A549 (cell line): ENCODE results near the gene IFI27L2.

Experiments
- MAX ChIP-seq: IDR thresholded peaks from 2 replicates; pipeline ENCODE4 v1.6.1; 2012
- MYC ChIP-seq: IDR thresholded peaks from 2 replicates; pipeline ENCODE4 v1.6.1; 2012; ENCODE audit warnings: mild to moderate bottlenecking, inconsistent platforms, low read length, improper control_type of control experiment, borderline replicate concordance
- RAD21 ChIP-seq, 2 experiments: fragments of >200 bp in 1 of 2; sonication (Bioruptor Twin) in 1 of 2; formaldehyde crosslinking in 1 of 2; IDR thresholded peaks in 1 of 2; conservative IDR thresholded peaks in 1 of 2; 2 replicates in 1 of 2; 3 replicates in 1 of 2; pipeline ENCODE4 v1.6.1; 2012 to 2018; ENCODE audit warnings: inconsistent platforms in 1 of 2

- TF ChIP-seq MYC (no peak), RAD21 (conservative IDR thresholded peaks at IDR 0.05 in 1 of 2, IDR thresholded peaks at IDR 0.05 in 1 of 2) (no peak), MAX (no peak)
Measured at GRCh38 chr14:94122438-94122837, 7.0 kb downstream of the IFI27L2 start.
